IPS DF 4.7 (cell line): Measurements from ENCODE around the gene TRERF1.
A peak's percentile ranks its signal among the peaks of the same experiment; 100 is the strongest.
"Not testable (repeated sequence)": the region's sequence is repeated elsewhere in the genome, so short reads cannot be mapped to it uniquely, and the experiment has no call there.

Experiments
- DNase-seq: peaks from one replicate; pipeline ENCODE4 v3.0.0-alpha.2; 2013; ENCODE audit warnings: low spot score; ENCODE audit errors: extremely low read depth

TRERF1 gene

GRCh38 chr6:42339991-42340401 lies 111.7 kb downstream of the TRERF1 start:
- DNase-seq = no peak

- no peak for DNase-seq
These were observed 112.9 kb downstream of the TRERF1 start for GRCh38 chr6:42338744-42339222.

GRCh38 chr6:42337985-42338743 lies 113.6 kb downstream of the TRERF1 start:
- DNase-seq = no peak

GRCh38 chr6:42336431-42336830 lies 115.3 kb downstream of the TRERF1 start:
- no peak for DNase-seq

- no peak for DNase-seq
These were observed 115.8 kb downstream of the TRERF1 start for GRCh38 chr6:42335896-42336295.

GRCh38 chr6:42334870-42335269 lies 116.9 kb downstream of the TRERF1 start:
- DNase-seq = no peak

- DNase-seq = no peak
These were observed 118.1 kb downstream of the TRERF1 start for GRCh38 chr6:42333612-42334011.

- DNase-seq = no peak
These were observed 118.8 kb downstream of the TRERF1 start for GRCh38 chr6:42332916-42333315.

GRCh38 chr6:42331019-42331418 lies 120.7 kb downstream of the TRERF1 start:
- DNase-seq = no peak

GRCh38 chr6:42326248-42326647 lies 125.5 kb downstream of the TRERF1 start:
- DNase-seq = no peak

- not testable (repeated sequence) for DNase-seq
These were observed 126.9 kb downstream of the TRERF1 start for GRCh38 chr6:42324656-42325324.

- DNase-seq = peak; percentile 22
These were observed 129.1 kb downstream of the TRERF1 start for GRCh38 chr6:42322676-42323075.

- DNase-seq = no peak
These were observed 129.8 kb downstream of the TRERF1 start for GRCh38 chr6:42321976-42322375.

- DNase-seq = no peak
These were observed 131.0 kb downstream of the TRERF1 start for GRCh38 chr6:42320762-42321161.

- no peak for DNase-seq
These were observed 133.2 kb downstream of the TRERF1 start for GRCh38 chr6:42318480-42318879.

- no peak for DNase-seq
These were observed 134.7 kb downstream of the TRERF1 start for GRCh38 chr6:42316981-42317380.

GRCh38 chr6:42315991-42316970 lies 135.4 kb downstream of the TRERF1 start:
- DNase-seq = peak; percentile 38

GRCh38 chr6:42315259-42315990 lies 136.3 kb downstream of the TRERF1 start:
- no peak for DNase-seq

GRCh38 chr6:42314571-42315258 lies 137.0 kb downstream of the TRERF1 start:
- DNase-seq = no peak

GRCh38 chr6:42313941-42314570 lies 137.7 kb downstream of the TRERF1 start:
- no peak for DNase-seq
